ENCODE data around the gene RTN4. TPM values are rescaled to one million over a fixed set of nuclear protein-coding genes. Genes with fewer than 3 reads are reported as not detected.
A peak's percentile ranks its signal among the peaks of the same experiment; 100 is the strongest.

RTN4 gene
- total RNA-seq, 1 experiment from 2014 or later: 513 TPM

- intact Hi-C loops (cut with micrococcal nuclease; ENCODE audit: unreplicated experiment): no loop called here
- TF ChIP-seq SIN3A (IDR thresholded peaks at IDR 0.05; ENCODE audit: borderline replicate concordance, insufficient read depth, low read depth, low read length) (no peak), REST (IDR thresholded peaks at IDR 0.05; ENCODE audit: insufficient read depth in 1 of 2, low read depth in 2 of 2, low read length in 1 of 2) (no peak), TCF7L2 (IDR thresholded peaks at IDR 0.05; ENCODE audit: low read depth, low read length) (no peak), CTCF (IDR thresholded peaks at IDR 0.05) (no peak), POLR2AphosphoS5 (IDR thresholded peaks at IDR 0.05; ENCODE audit: low read depth, low read length) (no peak)
- BruUV-seq (replicated peaks): no TSS peak
- Histone ChIP-seq H3K27me3 (ENCODE audit: control insufficient read depth, insufficient read depth, low read length) (no peaks in the 10 kb centered on the region), H3K4me1 (ENCODE audit: control insufficient read depth, insufficient read depth, low read length) (peaks cover 72% of the 10 kb centered on the region), H3K4me3 (ENCODE audit: low read depth in 2 of 2, low read length in 2 of 2) (no peak overlapping the region), H3K36me3 (ENCODE audit: control insufficient read depth, insufficient read depth, low read length) (no peaks in the 10 kb centered on the region), H3K27ac (ENCODE audit: low read length) (no peak overlapping the region), H3K9me3 (ENCODE audit: control insufficient read depth, insufficient read depth, low read depth, low read length) (no peaks in the 10 kb centered on the region)
- ChIA-PET CTCF (no interaction called here), POLR2A (no interaction called here)
- no peak for DNase-seq (ENCODE audit: low read depth, low spot score)
- ATAC-seq: no peak
- in situ Hi-C loops (cut with HindIII; ENCODE audit: low pct_unique_long_range_greater_than_20kb, low sequenced_read_pairs): loop anchor here (25.0 kb wide), 1 partner anchor 135 kb away; no protein-coding TSS in a partner anchor
Observed at GRCh38 chr2:55027226-55027625, 23.0 kb downstream of the RTN4 start.

- POLR2A ChIA-PET: no interaction called here
- no peak overlapping the region for H3K4me3 ChIP-seq (ENCODE audit: low read depth in 2 of 2, low read length in 2 of 2)
- no peaks in the 10 kb centered on the region for H3K27me3 ChIP-seq (ENCODE audit: control insufficient read depth, insufficient read depth, low read length)
- in situ Hi-C loops (cut with HindIII; ENCODE audit: low pct_unique_long_range_greater_than_20kb, low sequenced_read_pairs): loop anchor here (25.0 kb wide), 1 partner anchor 136 kb away; no protein-coding TSS in a partner anchor
- no peak for TF ChIP-seq SIN3A (IDR thresholded peaks at IDR 0.05; ENCODE audit: borderline replicate concordance, insufficient read depth, low read depth, low read length)
- TF ChIP-seq CTCF (IDR thresholded peaks at IDR 0.05): no peak
- no peak for TF ChIP-seq REST (IDR thresholded peaks at IDR 0.05; ENCODE audit: insufficient read depth in 1 of 2, low read depth in 2 of 2, low read length in 1 of 2)
- TF ChIP-seq TCF7L2 (IDR thresholded peaks at IDR 0.05; ENCODE audit: low read depth, low read length): no peak
- no peak; the same call in 1 of the 2 replicates for TF ChIP-seq POLR2AphosphoS5 (IDR thresholded peaks at IDR 0.05; ENCODE audit: low read depth, low read length)
- intact Hi-C loops (cut with micrococcal nuclease; ENCODE audit: unreplicated experiment): no loop called here
- H3K27ac ChIP-seq (ENCODE audit: low read length): peak overlapping the region; percentile 17; the same call in 1 of the 2 replicates
- CTCF ChIA-PET: no interaction called here
- DNase-seq (ENCODE audit: low read depth, low spot score): no peak
- TSS peak; percentile 0 for BruUV-seq (replicated peaks)
- peak; percentile 16; the same call in 1 of the 2 replicates for ATAC-seq
- no peaks in the 10 kb centered on the region for H3K9me3 ChIP-seq (ENCODE audit: control insufficient read depth, insufficient read depth, low read depth, low read length)
- peaks cover 62% of the 10 kb centered on the region for H3K4me1 ChIP-seq (ENCODE audit: control insufficient read depth, insufficient read depth, low read length)
- no peaks in the 10 kb centered on the region for H3K36me3 ChIP-seq (ENCODE audit: control insufficient read depth, insufficient read depth, low read length)
Observed at GRCh38 chr2:55026202-55026601, 24.0 kb downstream of the RTN4 start.

Data from Panc1 (cell line).